K562 (cell line): ENCODE results near the gene CNBD2. TPM values are rescaled to one million over a fixed set of nuclear protein-coding genes. Genes with fewer than 3 reads are reported as not detected.

Source experiments
- ARID1B ChIP-seq: fragments of 450-650 bp; IDR thresholded peaks from 2 replicates; pipeline ENCODE4 v1.6.1; 2016; ENCODE audit warnings: antibody characterized with exemption, mild to moderate bottlenecking, inconsistent platforms
- ATF1 ChIP-seq, 2 experiments: fragments of 450-650 bp in 1 of 2; IDR thresholded peaks; 2 replicates each; pipeline ENCODE4 v1.6.1; 2016; ENCODE audit warnings: missing compliant biosample characterization in 1 of 2, missing genetic modification characterization in 1 of 2
- EHMT2 ChIP-seq: fragments of 450-650 bp; IDR thresholded peaks from 2 replicates; pipeline ENCODE4 v1.6.1; 2018; ENCODE audit warnings: antibody characterized with exemption
- ELF2 ChIP-seq: fragments of 250-450 bp; sonication (Bioruptor Pico); IDR thresholded peaks from 2 replicates; pipeline ENCODE4 v1.5.0; 2021; ENCODE audit warnings: mild to moderate bottlenecking
- ESRRA ChIP-seq: fragments of 450-650 bp; IDR thresholded peaks from 2 replicates; pipeline ENCODE4 v1.6.1; 2014; ENCODE audit warnings: low read depth, mild to moderate bottlenecking, moderate library complexity, borderline replicate concordance
- FOXA1 ChIP-seq: fragments of 450-650 bp; IDR thresholded peaks from 2 replicates; pipeline ENCODE4 v1.6.1; 2016; ENCODE audit warnings: mild to moderate bottlenecking, borderline replicate concordance
- GABPB2 ChIP-seq: fragments of 250-450 bp; sonication (Bioruptor Pico); conservative IDR thresholded peaks from 2 replicates; pipeline ENCODE4 v1.5.1; 2021; ENCODE audit warnings: mild to moderate bottlenecking
- JUND ChIP-seq, 2 experiments: IDR thresholded peaks; 2 replicates in 1 of 2; 3 replicates in 1 of 2; pipeline ENCODE4 v1.6.1; 2011; ENCODE audit warnings: borderline replicate concordance in 2 of 2, low read depth in 2 of 2, low read length in 2 of 2, improper control_type of control experiment in 1 of 2, missing biosample characterization in 1 of 2, missing genetic modification characterization in 1 of 2, missing genetic modification reagents in 1 of 2
- KLF13 ChIP-seq: fragments of 450-650 bp; IDR thresholded peaks from 2 replicates; pipeline ENCODE4 v1.6.1; 2016; ENCODE audit warnings: missing genetic modification characterization, low read depth, mild to moderate bottlenecking, missing compliant biosample characterization, moderate library complexity, borderline replicate concordance
- LEF1 ChIP-seq: fragments of 450-650 bp; IDR thresholded peaks from 2 replicates; pipeline ENCODE4 v1.6.1; 2016; ENCODE audit warnings: mild to moderate bottlenecking
- MCM5 ChIP-seq: fragments of 450-650 bp; IDR thresholded peaks from 2 replicates; pipeline ENCODE4 v1.6.1; 2016; ENCODE audit warnings: low read depth
- MTA1 ChIP-seq: fragments of 450-650 bp; IDR thresholded peaks from 2 replicates; pipeline ENCODE4 v1.6.1; 2017; ENCODE audit warnings: borderline replicate concordance
- MXI1 ChIP-seq: IDR thresholded peaks from 2 replicates; pipeline ENCODE4 v1.6.1; 2011; ENCODE audit warnings: low read depth, mild to moderate bottlenecking, improper control_type of control experiment, low read length
- NCOR1 ChIP-seq: fragments of 450-650 bp; IDR thresholded peaks from 2 replicates; pipeline ENCODE4 v1.6.1; 2016; ENCODE audit warnings: mild to moderate bottlenecking, moderate library complexity
- NFE2 ChIP-seq: IDR thresholded peaks from 2 replicates; pipeline ENCODE4 v1.6.1; 2014; ENCODE audit warnings: antibody characterized with exemption, low read depth
- POU5F1 ChIP-seq: fragments of 150-350 bp; IDR thresholded peaks from 2 replicates; pipeline ENCODE4 v1.6.1; 2014; ENCODE audit warnings: borderline replicate concordance, low read length, low read depth, mild to moderate bottlenecking; ENCODE audit not compliant: partially characterized antibody
- RFX1 ChIP-seq: fragments of 450-650 bp; IDR thresholded peaks from 2 replicates; pipeline ENCODE4 v1.6.1; 2016; ENCODE audit warnings: mild to moderate bottlenecking, moderate library complexity
- SMARCC2 ChIP-seq: fragments of 450-650 bp; IDR thresholded peaks from 2 replicates; pipeline ENCODE4 v1.6.1; 2017; ENCODE audit warnings: antibody characterized with exemption, moderate library complexity, mild to moderate bottlenecking, low read depth
- SMARCE1 ChIP-seq: fragments of 450-650 bp; IDR thresholded peaks from 2 replicates; pipeline ENCODE4 v1.7.1; 2016; ENCODE audit warnings: mild to moderate bottlenecking
- SPI1 ChIP-seq: IDR thresholded peaks from 2 replicates; pipeline ENCODE4 v1.6.1; 2011; ENCODE audit warnings: low read depth, low read length, control low read depth, borderline replicate concordance
- TAL1 ChIP-seq: fragments of 450-650 bp; IDR thresholded peaks from 2 replicates; pipeline ENCODE4 v1.6.1; 2016; ENCODE audit warnings: mild to moderate bottlenecking
- TRIM28 ChIP-seq: fragments of 450-650 bp; IDR thresholded peaks from 2 replicates; pipeline ENCODE4 v1.6.1; 2017
- U2AF1 ChIP-seq: fragments of 200-400 bp; formaldehyde crosslinking; optimal IDR thresholded peaks from 2 replicates; pipeline ENCODE3; 2017; ENCODE audit warnings: mild to moderate bottlenecking, low read depth, low read length, moderate library complexity
- ZNF316 ChIP-seq: fragments of 450-650 bp; IDR thresholded peaks from 2 replicates; pipeline ENCODE4 v1.6.1; 2016
- polyA plus RNA-seq, 8 experiments: library from polyadenylated mRNA; depleted of rRNA in 4 of 8; stranded (reverse) in 5 of 8; unstranded in 3 of 8; fragments of >200 nt; fragmentation: Nextera tagmentation in 2 of 8; fragmentation: Illumina TruSeq in 1 of 8; extraction: Ambion mirVana in 2 of 8; extraction: Trizol in 1 of 8; gene quantifications; 2 replicates each; pipeline versions ENCODE4 v1.2.1 to v1.2.3, GENCODE V29; 2011 to 2014; ENCODE audit warnings: inconsistent platforms in 1 of 8, missing spikeins in 1 of 8
- total RNA-seq, 7 experiments: library from RNA; depleted of rRNA in 6 of 7; stranded (reverse); fragments of >200 nt in 6 of 7; fragmentation: Illumina TruSeq in 2 of 7; extraction: Trizol in 2 of 7; gene quantifications; 2 replicates each; pipeline versions ENCODE4 v1.2.1 to v1.2.3, GENCODE V29; 2011 to 2021; ENCODE audit warnings: low replicate concordance in 1 of 7
- TF ChIP-seq, protein P1 (sequence below): fragments of 450-650 bp; formaldehyde crosslinking; IDR thresholded peaks from 2 replicates; pipeline ENCODE4 v1.4.0; 2022; ENCODE audit warnings: missing genetic modification characterization
- TF ChIP-seq, protein P2 (sequence below), 2 experiments: IDR thresholded peaks in 1 of 2; conservative IDR thresholded peaks in 1 of 2; 2 replicates each; pipeline ENCODE4 v1.6.1; 2016; ENCODE audit warnings: low read depth in 2 of 2, mild to moderate bottlenecking in 1 of 2, missing compliant biosample characterization in 1 of 2, missing genetic modification characterization in 1 of 2, moderate library complexity in 1 of 2

The CNBD2 gene
- total and polyA plus RNA-seq, 9 of the 15 experiments (the other 6 are each of a cell fraction or from before 2014, with no cell fraction given): 3.2 to 17.5 (median 5.3) TPM

DNA sequence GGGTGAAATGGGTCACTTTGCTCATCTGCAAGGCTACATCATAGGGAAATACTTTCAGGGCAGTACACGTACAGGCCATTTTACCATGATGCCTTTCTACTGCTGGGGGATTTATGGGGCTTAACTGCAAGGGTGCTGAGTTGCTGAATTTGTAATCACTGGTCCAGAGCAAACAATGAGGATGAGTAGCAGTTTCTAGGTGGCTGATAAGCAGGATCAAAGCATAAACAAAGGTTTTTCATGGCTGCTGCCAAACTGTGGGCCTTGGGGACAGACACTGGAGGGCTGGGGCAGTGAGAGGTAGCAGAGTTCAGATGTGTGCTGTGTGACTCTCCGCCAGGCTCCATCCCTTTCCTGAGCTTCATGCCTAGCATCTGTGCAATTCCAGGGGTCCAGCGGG lies 68.3 kb downstream of the CNBD2 start (continued):
- TF ChIP-seq POU5F1 (no peak), JUND (IDR thresholded peaks at IDR 0.05; ENCODE audit: borderline replicate concordance, low read depth, low read length) (peak; percentile 29; the same call in 1 of the 2 replicates), JUND (tag; IDR thresholded peaks at IDR 0.05; ENCODE audit: borderline replicate concordance, low read depth, low read length) (no peak), ESRRA (no peak), TRIM28 (no peak), EHMT2 (no peak), TAL1 (no peak), SMARCE1 (peak; percentile 30; the same call in 1 of the 2 replicates), LEF1 (peak; percentile 63; the same call in 1 of the 2 replicates), ELF2 (CRISPR knock-in tag) (no peak), FOXA1 (no peak), SMARCC2 (no peak), KLF13 (tag) (no peak), SPI1 (no peak), MCM5 (no peak), MXI1 (no peak), NFE2 (peak; percentile 56; the same call in 1 of the 2 replicates), ARID1B (peak; percentile 69), U2AF1 (no peak), ATF1 (CRISPR knock-in tag; IDR thresholded peaks at IDR 0.05) (no peak), ATF1 (tag; IDR thresholded peaks at IDR 0.05) (no peak), ZNF316 (peak; percentile 94), NCOR1 (no peak), GABPB2 (CRISPR knock-in tag) (no peak), MTA1 (peak; percentile 50; the same call in 1 of the 2 replicates), RFX1 (no peak)
- TF ChIP-seq, protein P1, sequence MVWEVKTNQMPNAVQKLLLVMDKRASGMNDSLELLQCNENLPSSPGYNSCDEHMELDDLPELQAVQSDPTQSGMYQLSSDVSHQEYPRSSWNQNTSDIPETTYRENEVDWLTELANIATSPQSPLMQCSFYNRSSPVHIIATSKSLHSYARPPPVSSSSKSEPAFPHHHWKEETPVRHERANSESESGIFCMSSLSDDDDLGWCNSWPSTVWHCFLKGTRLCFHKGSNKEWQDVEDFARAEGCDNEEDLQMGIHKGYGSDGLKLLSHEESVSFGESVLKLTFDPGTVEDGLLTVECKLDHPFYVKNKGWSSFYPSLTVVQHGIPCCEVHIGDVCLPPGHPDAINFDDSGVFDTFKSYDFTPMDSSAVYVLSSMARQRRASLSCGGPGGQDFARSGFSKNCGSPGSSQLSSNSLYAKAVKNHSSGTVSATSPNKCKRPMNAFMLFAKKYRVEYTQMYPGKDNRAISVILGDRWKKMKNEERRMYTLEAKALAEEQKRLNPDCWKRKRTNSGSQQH: no peak
- TF ChIP-seq, protein P2, sequence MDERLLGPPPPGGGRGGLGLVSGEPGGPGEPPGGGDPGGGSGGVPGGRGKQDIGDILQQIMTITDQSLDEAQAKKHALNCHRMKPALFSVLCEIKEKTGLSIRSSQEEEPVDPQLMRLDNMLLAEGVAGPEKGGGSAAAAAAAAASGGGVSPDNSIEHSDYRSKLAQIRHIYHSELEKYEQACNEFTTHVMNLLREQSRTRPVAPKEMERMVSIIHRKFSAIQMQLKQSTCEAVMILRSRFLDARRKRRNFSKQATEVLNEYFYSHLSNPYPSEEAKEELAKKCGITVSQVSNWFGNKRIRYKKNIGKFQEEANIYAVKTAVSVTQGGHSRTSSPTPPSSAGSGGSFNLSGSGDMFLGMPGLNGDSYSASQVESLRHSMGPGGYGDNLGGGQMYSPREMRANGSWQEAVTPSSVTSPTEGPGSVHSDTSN (CRISPR knock-in tag; IDR thresholded peaks at IDR 0.05; ENCODE audit: low read depth): no peak
- TF ChIP-seq, protein P2 (tag; conservative IDR thresholded peaks at IDR 0.05; ENCODE audit: low read depth): peak; percentile 77
